HL-60 (cell line): ENCODE data around the gene PHPT1.

Source experiments
- CTCF ChIP-seq: IDR thresholded peaks from one replicate; pipeline ENCODE4 v1.5.1; 2011; ENCODE audit warnings: low read length, control low read depth, inconsistent platforms; ENCODE audit not compliant: insufficient read depth
- POLR2AphosphoS5 ChIP-seq: IDR thresholded peaks from 2 replicates; pipeline ENCODE4 v1.6.1; 2012; ENCODE audit warnings: low read depth

DNA sequence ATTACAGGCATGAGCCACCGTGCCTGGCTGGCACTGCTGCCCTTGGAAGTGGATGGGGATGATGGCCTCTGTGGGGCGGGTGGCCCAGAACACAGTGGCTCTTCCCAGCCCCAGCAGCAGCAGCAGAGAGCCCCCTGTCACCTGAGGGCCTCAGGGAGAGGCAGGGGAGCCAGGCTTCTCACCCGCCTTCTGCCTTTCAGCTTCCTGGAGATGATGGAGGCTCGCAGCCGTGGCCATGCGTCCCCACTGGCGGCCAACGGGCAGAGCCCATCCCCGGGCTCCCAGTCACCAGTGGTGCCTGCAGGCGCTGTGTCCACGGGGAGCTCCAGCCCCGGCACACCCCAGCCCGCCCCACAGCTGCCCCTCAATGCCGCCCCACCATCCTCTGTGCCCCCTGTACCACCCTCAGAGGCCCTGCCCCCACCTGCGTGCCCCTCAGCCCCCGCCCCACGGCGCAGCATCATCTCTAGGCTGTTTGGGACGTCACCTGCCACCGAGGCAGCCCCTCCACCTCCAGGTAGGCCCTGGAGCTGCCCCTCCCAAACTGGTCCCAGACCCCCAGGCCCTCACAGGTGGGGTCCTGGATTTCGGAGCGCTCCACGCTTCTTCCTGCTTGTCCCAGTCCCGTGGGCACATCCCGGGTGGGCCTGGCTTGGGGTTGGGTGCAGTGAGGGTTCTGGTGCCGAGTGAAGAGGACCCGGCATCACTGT is 11.9 kb upstream of the PHPT1 start:
- TF ChIP-seq CTCF: no peak
- no peak; the same call in 1 of the 2 replicates for TF ChIP-seq POLR2AphosphoS5
